HEK293 (cell line): ENCODE results near the gene SLC39A1.

Experiments used
- ATF2 ChIP-seq: fragments of 450-650 bp; formaldehyde crosslinking; IDR thresholded peaks from 2 replicates; pipeline ENCODE4 v1.5.1; 2016; ENCODE audit warnings: missing biosample characterization, missing genetic modification characterization, low read depth
- GLIS1 ChIP-seq: fragments of 450-650 bp; formaldehyde crosslinking; IDR thresholded peaks from 2 replicates; pipeline ENCODE4 v1.5.1; 2016; ENCODE audit warnings: missing biosample characterization, missing genetic modification characterization
- GLIS2 ChIP-seq: fragments of 450-650 bp; formaldehyde crosslinking; IDR thresholded peaks from 2 replicates; pipeline ENCODE4 v1.5.1; 2016; ENCODE audit warnings: missing biosample characterization, missing genetic modification characterization
- KLF1 ChIP-seq: fragments of 450-650 bp; formaldehyde crosslinking; IDR thresholded peaks from 2 replicates; pipeline ENCODE4 v1.5.1; 2016; ENCODE audit warnings: missing biosample characterization, missing genetic modification characterization
- KLF16 ChIP-seq: fragments of 450-650 bp; formaldehyde crosslinking; IDR thresholded peaks from 2 replicates; pipeline ENCODE4 v1.5.1; 2017; ENCODE audit warnings: missing biosample characterization, missing genetic modification characterization
- KLF7 ChIP-seq: fragments of 450-650 bp; formaldehyde crosslinking; IDR thresholded peaks from 2 replicates; pipeline ENCODE4 v1.5.1; 2016; ENCODE audit warnings: missing biosample characterization, missing genetic modification characterization, borderline replicate concordance
- KLF8 ChIP-seq: fragments of 450-650 bp; formaldehyde crosslinking; IDR thresholded peaks from 2 replicates; pipeline ENCODE4 v1.5.1; 2016; ENCODE audit warnings: missing biosample characterization, missing genetic modification characterization
- SP2 ChIP-seq: fragments of 450-650 bp; formaldehyde crosslinking; IDR thresholded peaks from 2 replicates; pipeline ENCODE4 v1.5.1; 2016; ENCODE audit warnings: missing biosample characterization, missing genetic modification characterization
- SP7 ChIP-seq: fragments of 450-650 bp; formaldehyde crosslinking; IDR thresholded peaks from 2 replicates; pipeline ENCODE4 v1.5.1; 2016; ENCODE audit warnings: missing biosample characterization, missing genetic modification characterization
- TSHZ1 ChIP-seq: fragments of 450-650 bp; formaldehyde crosslinking; IDR thresholded peaks from 2 replicates; pipeline ENCODE4 v1.5.1; 2016; ENCODE audit warnings: missing biosample characterization, missing genetic modification characterization, borderline replicate concordance
- ZBTB20 ChIP-seq: fragments of 450-650 bp; formaldehyde crosslinking; IDR thresholded peaks from 2 replicates; pipeline ENCODE4 v1.5.1; 2016; ENCODE audit warnings: missing biosample characterization, missing genetic modification characterization
- ZBTB21 ChIP-seq: fragments of 450-650 bp; formaldehyde crosslinking; IDR thresholded peaks from 2 replicates; pipeline ENCODE4 v1.5.1; 2017; ENCODE audit warnings: missing biosample characterization, missing genetic modification characterization
- ZFP37 ChIP-seq: fragments of 450-650 bp; formaldehyde crosslinking; IDR thresholded peaks from 2 replicates; pipeline ENCODE4 v1.5.1; 2016; ENCODE audit warnings: missing biosample characterization, missing genetic modification characterization
- ZNF121 ChIP-seq: fragments of 450-650 bp; formaldehyde crosslinking; IDR thresholded peaks from 2 replicates; pipeline ENCODE4 v1.5.1; 2016; ENCODE audit warnings: missing biosample characterization, missing genetic modification characterization
- ZNF2 ChIP-seq: fragments of 450-650 bp; formaldehyde crosslinking; IDR thresholded peaks from 2 replicates; pipeline ENCODE4 v1.5.1; 2016; ENCODE audit warnings: missing biosample characterization, missing genetic modification characterization
- ZNF335 ChIP-seq: fragments of 450-650 bp; formaldehyde crosslinking; conservative IDR thresholded peaks from 2 replicates; pipeline ENCODE4 v1.5.1; 2016; ENCODE audit warnings: missing biosample characterization, missing genetic modification characterization
- ZNF629 ChIP-seq: fragments of 450-650 bp; formaldehyde crosslinking; IDR thresholded peaks from 2 replicates; pipeline ENCODE4 v1.5.1; 2017; ENCODE audit warnings: missing biosample characterization, missing genetic modification characterization
- ZNF660 ChIP-seq: fragments of 450-650 bp; IDR thresholded peaks from 2 replicates; pipeline ENCODE4 v1.5.1; 2018; ENCODE audit warnings: missing biosample characterization, mild to moderate bottlenecking, missing genetic modification characterization
- ZNF707 ChIP-seq: fragments of 450-650 bp; formaldehyde crosslinking; IDR thresholded peaks from 2 replicates; pipeline ENCODE4 v1.5.1; 2016; ENCODE audit warnings: missing biosample characterization, missing genetic modification characterization
- ZSCAN30 ChIP-seq: fragments of 450-650 bp; IDR thresholded peaks from 2 replicates; pipeline ENCODE4 v1.5.1; 2018; ENCODE audit warnings: missing biosample characterization, mild to moderate bottlenecking, missing genetic modification characterization, moderate library complexity
- ZXDB ChIP-seq: fragments of 450-650 bp; formaldehyde crosslinking; IDR thresholded peaks from 2 replicates; pipeline ENCODE4 v1.5.1; 2016; ENCODE audit warnings: missing biosample characterization, missing genetic modification characterization
- TF ChIP-seq, protein P1 (sequence below): fragments of 450-650 bp; formaldehyde crosslinking; IDR thresholded peaks from 2 replicates; pipeline ENCODE4 v1.5.1; 2016; ENCODE audit warnings: missing biosample characterization, missing genetic modification characterization
- TF ChIP-seq, protein P2 (sequence below): fragments of 450-650 bp; formaldehyde crosslinking; optimal IDR thresholded peaks from 2 replicates; pipeline ENCODE3; 2016; ENCODE audit warnings: missing biosample characterization, mild to moderate bottlenecking, missing genetic modification characterization
- TF ChIP-seq, protein P3 (sequence below): fragments of 450-650 bp; formaldehyde crosslinking; IDR thresholded peaks from 2 replicates; pipeline ENCODE4 v1.5.1; 2016; ENCODE audit warnings: missing biosample characterization, missing genetic modification characterization
- TF ChIP-seq, protein P4 (sequence below): fragments of 450-650 bp; IDR thresholded peaks from 2 replicates; pipeline ENCODE4 v1.5.1; 2018; ENCODE audit warnings: missing biosample characterization, missing genetic modification characterization

Gene SLC39A1

DNA sequence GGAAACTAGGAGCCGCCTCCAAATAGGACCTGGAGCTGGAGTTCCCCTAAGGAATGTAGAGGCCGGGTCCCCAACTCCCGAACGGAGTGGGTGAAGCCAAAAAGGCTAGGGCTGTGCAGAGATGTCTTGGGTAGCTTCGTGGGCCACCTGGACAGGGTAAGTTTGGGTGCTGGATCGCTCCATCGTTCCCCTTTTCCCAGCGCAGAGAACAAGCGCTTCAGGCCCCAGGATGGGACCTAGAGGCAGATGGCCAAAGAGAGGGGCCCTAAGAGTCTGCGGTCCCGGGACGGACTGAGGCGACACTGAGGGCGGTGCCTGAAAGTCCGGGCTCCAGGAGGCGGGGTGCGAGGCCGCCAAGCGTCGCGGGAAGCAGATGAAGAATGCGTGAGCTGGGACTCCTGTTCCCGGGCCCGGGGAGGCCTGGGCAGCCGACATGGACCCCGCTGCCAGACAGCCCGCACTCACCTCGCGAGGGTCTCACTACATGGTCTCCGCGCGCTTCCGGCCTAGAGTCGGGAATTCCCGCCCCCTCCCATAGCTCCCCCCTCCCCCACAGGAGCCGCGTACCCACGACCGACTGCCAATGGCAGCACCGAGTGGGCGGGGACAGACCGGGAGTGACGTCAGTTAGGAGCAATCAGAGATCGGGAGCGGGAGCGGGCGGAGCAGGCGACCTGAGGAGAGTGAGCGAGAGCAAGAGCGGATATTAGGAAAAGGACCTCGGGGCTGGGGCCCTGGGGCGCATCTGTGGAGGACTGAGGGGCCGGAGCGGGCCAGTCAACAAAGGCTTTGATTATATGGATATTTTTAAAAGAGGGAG is at the start of gene SLC39A1 (continued):
- peak; percentile 33; the same call in 1 of the 2 replicates for TF ChIP-seq ZBTB21 (tag by site-specific recombination)
- peak; percentile 74 for TF ChIP-seq KLF16 (tag by site-specific recombination)
- TF ChIP-seq ZNF629 (tag by site-specific recombination), result 0 out of 2 replicates have a peak, but pooled peaks have one; percentile 64
- TF ChIP-seq KLF1 (tag by site-specific recombination), result peak; percentile 42; the same call in 1 of the 2 replicates
- TF ChIP-seq KLF8 (tag by site-specific recombination), result peak; percentile 76
- TF ChIP-seq KLF7 (tag by site-specific recombination), result peak; percentile 81; the same call in 1 of the 2 replicates
- TF ChIP-seq, protein P1, sequence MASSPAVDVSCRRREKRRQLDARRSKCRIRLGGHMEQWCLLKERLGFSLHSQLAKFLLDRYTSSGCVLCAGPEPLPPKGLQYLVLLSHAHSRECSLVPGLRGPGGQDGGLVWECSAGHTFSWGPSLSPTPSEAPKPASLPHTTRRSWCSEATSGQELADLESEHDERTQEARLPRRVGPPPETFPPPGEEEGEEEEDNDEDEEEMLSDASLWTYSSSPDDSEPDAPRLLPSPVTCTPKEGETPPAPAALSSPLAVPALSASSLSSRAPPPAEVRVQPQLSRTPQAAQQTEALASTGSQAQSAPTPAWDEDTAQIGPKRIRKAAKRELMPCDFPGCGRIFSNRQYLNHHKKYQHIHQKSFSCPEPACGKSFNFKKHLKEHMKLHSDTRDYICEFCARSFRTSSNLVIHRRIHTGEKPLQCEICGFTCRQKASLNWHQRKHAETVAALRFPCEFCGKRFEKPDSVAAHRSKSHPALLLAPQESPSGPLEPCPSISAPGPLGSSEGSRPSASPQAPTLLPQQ (tag by site-specific recombination), result peak; percentile 30; the same call in 1 of the 2 replicates
- 0 out of 2 replicates have a peak, but pooled peaks have one; percentile 34 for TF ChIP-seq ZFP37 (tag by site-specific recombination)
- peak; percentile 53; the same call in 1 of the 2 replicates for TF ChIP-seq ZSCAN30 (tag by site-specific recombination)
- TF ChIP-seq GLIS2 (tag by site-specific recombination), result peak; percentile 80
- peak; percentile 80 for TF ChIP-seq ZXDB (tag by site-specific recombination)
- TF ChIP-seq, protein P2, sequence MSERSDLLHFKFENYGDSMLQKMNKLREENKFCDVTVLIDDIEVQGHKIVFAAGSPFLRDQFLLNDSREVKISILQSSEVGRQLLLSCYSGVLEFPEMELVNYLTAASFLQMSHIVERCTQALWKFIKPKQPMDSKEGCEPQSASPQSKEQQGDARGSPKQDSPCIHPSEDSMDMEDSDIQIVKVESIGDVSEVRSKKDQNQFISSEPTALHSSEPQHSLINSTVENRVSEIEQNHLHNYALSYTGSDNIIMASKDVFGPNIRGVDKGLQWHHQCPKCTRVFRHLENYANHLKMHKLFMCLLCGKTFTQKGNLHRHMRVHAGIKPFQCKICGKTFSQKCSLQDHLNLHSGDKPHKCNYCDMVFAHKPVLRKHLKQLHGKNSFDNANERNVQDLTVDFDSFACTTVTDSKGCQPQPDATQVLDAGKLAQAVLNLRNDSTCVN (tag by site-specific recombination), result peak; percentile 73
- 0 out of 2 replicates have a peak, but pooled peaks have one; percentile 31 for TF ChIP-seq ZNF2
- TF ChIP-seq, protein P3, sequence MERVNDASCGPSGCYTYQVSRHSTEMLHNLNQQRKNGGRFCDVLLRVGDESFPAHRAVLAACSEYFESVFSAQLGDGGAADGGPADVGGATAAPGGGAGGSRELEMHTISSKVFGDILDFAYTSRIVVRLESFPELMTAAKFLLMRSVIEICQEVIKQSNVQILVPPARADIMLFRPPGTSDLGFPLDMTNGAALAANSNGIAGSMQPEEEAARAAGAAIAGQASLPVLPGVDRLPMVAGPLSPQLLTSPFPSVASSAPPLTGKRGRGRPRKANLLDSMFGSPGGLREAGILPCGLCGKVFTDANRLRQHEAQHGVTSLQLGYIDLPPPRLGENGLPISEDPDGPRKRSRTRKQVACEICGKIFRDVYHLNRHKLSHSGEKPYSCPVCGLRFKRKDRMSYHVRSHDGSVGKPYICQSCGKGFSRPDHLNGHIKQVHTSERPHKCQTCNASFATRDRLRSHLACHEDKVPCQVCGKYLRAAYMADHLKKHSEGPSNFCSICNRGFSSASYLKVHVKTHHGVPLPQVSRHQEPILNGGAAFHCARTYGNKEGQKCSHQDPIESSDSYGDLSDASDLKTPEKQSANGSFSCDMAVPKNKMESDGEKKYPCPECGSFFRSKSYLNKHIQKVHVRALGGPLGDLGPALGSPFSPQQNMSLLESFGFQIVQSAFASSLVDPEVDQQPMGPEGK (tag by site-specific recombination), result peak; percentile 87
- peak; percentile 31; the same call in 1 of the 2 replicates for TF ChIP-seq SP7 (tag by site-specific recombination)
- TF ChIP-seq ATF2, result peak; percentile 97
- no peak for TF ChIP-seq ZNF707 (tag by site-specific recombination)
- peak; percentile 35; the same call in 1 of the 2 replicates for TF ChIP-seq GLIS1 (tag by site-specific recombination)
- TF ChIP-seq TSHZ1 (tag by site-specific recombination), result 0 out of 2 replicates have a peak, but pooled peaks have one; percentile 3
- TF ChIP-seq ZNF335 (tag by site-specific recombination), result peak; percentile 96
- TF ChIP-seq ZNF121 (tag by site-specific recombination), result peak; percentile 99
- peak; percentile 96 for TF ChIP-seq ZBTB20 (tag by site-specific recombination)
- peak; percentile 95 for TF ChIP-seq SP2 (tag by site-specific recombination)
- TF ChIP-seq ZNF660 (tag by site-specific recombination), result peak; percentile 29; the same call in 1 of the 2 replicates
- TF ChIP-seq, protein P4, sequence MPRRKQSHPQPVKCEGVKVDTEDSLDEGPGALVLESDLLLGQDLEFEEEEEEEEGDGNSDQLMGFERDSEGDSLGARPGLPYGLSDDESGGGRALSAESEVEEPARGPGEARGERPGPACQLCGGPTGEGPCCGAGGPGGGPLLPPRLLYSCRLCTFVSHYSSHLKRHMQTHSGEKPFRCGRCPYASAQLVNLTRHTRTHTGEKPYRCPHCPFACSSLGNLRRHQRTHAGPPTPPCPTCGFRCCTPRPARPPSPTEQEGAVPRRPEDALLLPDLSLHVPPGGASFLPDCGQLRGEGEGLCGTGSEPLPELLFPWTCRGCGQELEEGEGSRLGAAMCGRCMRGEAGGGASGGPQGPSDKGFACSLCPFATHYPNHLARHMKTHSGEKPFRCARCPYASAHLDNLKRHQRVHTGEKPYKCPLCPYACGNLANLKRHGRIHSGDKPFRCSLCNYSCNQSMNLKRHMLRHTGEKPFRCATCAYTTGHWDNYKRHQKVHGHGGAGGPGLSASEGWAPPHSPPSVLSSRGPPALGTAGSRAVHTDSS, result no peak
